Urothelium cell line (cell line): ENCODE data around the gene COX7A2.
A peak's percentile ranks its signal among the peaks of the same experiment; 100 is the strongest.

Experiments
- DNase-seq: peaks from one replicate; pipeline ENCODE4 v3.0.0; 2011; ENCODE audit warnings: low spot score, mixed read lengths
- FAIRE-seq: peaks from 2 replicates; lab custom pipeline; 2011; peaks lifted over from hg19 to GRCh38; lab: Jason Lieb, UNC

Gene COX7A2, protein sequence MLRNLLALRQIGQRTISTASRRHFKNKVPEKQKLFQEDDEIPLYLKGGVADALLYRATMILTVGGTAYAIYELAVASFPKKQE

DNA sequence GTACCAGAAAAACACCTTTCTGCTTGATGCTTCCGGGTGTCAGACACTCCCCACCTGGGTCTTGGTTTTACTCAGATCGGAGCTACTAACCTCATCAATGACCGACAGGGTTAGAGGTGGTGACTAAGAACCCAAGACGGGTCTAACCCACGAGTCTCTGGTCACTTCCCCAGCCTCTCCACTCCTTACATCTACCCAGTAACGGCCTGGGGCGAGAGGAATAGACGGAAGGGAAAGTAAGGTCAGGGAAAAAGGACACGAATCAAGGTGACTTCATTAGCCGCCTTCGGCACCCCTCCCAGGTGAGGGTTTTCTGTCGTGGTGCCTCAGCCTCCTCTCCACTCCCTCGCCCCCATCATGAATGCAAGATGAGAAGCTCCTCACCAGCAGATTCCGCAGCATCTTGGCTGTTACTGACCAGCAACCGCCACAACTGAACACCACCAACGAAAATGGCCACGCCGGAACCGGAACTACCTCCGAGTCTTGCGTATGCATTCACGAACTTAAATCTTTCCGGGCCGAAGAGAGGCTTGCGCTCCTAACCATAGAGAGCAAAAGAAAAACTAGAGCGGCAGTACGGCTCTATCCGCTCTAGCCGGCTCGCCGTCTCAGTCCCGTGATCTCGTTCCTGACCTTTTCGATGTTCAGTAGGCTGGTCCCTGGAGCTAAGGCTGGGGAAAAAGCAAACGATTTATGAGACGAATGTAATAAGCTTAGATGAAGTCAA, at the start of gene COX7A2:
Gene COX7A2 (minus strand): TSS at position 469 of the 730 bp plus-strand sequence. CDS start 67 bp downstream, at position 402.
- DNase-seq (peak; percentile 89), FAIRE-seq (peak; percentile 23)

DNA sequence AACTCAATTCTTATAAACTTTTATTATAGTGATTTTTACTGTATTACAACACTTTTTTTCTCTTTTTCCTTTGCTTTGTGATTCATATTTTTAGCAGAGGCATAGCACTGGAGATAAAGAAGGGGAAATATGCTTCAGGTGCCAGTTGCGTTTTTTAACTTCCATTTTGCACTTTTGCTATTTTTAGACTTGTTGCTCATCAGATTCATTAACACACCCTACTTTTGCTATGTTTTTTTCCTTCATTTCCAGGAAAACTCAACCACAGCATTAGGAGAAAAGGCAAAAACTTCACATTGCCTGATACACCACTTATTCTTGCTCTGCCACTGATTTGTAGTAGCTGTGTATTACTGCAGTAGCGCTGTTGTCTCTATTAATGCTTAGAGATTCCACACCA, 49.0 kb upstream of the COX7A2 start:
- FAIRE-seq (no peak), DNase-seq (no peak)

DNA sequence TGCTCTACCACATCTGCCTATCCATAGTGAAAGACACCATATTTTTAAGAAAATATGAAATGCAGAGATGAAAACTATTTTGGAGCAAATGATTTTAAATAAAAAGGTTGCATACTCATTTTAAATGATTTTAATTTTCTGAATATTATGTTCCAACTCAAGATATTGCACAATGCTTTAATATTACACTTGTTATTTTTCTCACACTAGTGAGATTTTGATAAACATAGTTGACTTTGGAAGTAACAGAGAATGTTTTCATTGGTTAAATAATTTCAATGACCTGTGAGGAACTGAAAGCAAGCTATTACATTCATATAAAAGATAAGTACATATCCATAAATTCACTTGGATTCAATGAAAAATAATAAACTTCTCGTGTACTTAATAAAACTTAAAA, 48.1 kb upstream of the COX7A2 start:
- FAIRE-seq: no peak
- no peak for DNase-seq

DNA sequence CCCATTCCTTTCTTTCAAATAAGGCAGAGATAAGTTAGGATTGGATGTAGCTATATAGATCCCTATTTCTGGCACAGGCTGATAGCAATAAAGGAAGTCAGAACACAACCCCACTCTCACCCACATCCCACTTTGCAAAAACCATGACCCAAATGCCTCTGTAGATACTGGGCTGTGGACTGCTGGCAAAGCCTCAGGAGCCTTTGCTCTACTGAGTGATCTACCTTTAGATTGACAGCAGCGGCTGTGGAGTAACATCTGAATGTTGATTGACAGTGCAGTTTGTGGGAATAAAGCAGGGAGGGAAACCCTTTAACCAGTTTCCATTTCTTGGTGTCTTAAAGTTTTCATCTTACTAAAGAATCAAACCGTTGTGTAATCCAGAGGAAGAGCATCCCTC, 47.7 kb upstream of the COX7A2 start:
- FAIRE-seq (no peak), DNase-seq (no peak)

DNA sequence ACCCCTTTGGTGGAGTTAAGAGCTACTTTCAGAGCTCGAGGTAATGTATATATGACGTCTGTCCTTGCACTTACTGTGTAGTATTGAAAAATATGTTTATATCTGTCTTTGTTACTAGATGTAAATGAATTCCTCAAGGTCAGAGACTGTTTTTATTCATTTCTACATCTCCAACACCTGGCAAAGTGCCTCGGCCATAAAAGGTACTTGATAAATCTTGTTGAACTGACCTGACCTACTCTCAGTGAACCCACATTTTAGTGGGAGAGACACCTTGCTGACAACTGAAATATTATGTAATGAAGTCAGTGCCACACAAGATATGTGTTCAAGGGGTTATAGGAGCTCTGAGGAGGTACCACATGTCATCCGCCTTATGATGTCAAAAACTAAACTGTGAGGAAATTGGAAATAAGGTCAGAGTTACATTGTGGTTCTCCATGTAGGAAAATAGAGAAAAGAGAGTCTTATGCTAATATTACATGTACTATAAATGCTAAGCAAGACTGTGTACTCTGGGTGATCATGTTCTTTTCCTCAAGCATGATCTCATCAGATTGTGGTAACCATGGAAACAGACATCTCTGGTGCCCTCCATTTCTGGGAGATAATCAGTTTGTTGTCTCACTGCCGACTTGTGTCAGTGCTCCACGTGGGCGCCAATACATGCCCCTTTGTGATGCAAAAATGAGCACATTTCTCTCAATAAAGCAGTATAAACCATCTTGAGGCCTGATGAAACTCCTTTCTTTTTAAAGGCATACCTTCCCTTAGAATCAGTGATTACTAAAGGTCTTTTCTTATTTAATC, 46.7 kb upstream of the COX7A2 start:
- no peak for FAIRE-seq
- DNase-seq: no peak

DNA sequence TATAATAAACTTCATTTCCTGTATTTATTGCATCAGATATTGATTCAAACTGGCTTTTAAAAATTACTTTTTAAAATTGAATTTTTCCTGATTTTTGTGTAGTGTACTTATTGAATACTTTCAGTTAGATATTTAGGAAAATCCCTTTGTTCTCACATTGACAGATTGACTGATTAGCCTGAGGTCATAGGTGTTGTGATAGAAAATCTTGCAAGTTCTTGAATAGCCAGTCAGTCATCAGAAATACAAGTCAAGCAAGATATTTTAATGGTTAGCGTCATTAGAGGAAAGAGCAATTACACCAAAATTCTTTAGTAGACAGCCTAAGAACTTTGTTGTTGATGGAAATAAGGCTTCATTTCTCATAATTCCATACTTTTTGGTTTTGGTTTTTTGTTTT, 44.4 kb upstream of the COX7A2 start:
- FAIRE-seq: no peak
- no peak for DNase-seq

DNA sequence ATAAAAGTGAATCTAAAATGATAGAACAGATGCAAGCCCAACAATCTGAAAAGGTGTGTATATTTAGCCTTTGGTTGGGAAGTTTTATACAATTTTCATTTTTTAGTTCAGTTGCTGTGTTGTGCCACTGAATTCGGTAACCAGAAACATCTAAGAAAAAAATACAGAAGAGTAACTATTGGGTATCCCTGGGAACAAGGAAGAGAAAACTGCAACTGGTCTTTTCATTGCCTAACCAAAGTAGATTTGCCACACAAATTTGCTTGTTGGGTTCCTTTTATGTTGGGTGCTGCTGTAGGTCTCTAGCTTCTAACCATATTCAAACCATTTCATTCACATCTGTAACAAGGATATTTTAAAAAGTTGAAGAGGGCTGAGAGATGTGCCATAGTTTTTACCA, 43.8 kb upstream of the COX7A2 start:
- FAIRE-seq: no peak
- DNase-seq: no peak

DNA sequence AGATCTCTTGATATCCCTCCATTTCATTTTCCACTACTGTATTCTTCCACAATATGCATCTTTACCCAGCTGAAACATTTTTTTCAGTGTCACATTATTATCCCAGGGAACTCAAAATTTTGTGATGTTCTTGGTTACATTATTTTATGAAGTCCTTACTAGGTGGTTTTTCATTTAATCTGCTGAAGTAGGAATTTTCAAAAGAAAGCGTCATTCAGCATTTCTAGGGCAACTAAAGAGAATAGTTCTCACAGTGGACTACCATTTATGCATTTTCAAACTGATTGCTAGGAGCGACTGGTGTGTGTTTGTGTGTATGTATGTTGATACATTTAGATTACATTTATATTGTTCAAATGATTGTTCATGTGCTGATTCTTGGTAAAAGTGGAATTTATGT, 43.4 kb upstream of the COX7A2 start:
- DNase-seq: no peak
- no peak for FAIRE-seq

DNA sequence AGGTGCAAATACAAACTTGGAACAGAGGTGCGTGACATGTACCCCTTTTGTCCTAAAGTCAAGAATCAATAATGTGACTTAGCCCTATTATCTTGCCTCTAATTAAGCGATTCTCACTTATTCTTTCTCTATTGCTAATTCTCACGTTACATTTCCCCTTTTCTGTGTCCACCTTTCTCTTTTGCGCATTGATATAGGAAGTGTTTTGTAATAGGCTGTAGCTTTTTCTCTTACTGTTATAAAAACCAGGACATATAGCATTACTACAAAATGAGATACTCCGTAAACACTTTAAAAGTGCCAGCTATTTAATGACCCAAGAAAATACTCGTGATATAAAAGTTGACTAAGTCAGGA, 41.7 kb upstream of the COX7A2 start:
- DNase-seq: no peak
- no peak for FAIRE-seq

DNA sequence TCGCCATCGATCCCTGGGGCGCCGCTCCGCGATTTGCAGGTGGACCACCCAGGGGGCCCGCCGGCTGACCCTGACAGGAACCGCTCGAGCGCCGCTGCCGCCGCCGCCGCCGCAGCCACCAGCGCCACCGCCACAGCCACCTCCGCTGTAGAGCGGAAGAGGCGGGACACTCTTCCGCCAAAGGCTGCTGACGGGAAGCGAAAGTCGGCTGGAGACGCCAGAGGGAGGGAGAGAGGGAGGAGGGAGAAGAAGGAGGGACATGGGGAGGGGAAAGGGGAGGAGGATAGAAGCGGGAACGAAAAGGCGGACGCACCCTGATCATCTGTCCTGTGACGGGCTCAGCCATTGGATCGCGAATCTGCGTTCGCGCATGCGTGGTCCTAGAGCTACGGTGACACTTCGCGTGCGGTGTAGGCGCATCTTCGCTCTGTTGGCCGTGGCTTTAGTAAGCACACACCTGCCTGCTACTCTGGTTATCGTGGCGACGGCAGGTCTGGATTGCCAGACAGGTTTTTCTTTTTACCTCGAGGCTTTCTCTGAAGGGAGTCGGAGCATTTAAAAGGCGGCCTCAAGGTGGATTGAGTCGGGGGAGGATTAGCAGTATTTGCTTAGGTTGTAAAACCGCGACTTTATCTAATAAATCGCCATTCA, 41.2 kb upstream of the COX7A2 start, which contains the start of gene TMEM30A:
Gene TMEM30A (minus strand): TSS at position 161 of the 651 bp plus-strand sequence. CDS start 154 bp downstream, at position 7.
- FAIRE-seq: peak; percentile 99
- peak; percentile 96 for DNase-seq

DNA sequence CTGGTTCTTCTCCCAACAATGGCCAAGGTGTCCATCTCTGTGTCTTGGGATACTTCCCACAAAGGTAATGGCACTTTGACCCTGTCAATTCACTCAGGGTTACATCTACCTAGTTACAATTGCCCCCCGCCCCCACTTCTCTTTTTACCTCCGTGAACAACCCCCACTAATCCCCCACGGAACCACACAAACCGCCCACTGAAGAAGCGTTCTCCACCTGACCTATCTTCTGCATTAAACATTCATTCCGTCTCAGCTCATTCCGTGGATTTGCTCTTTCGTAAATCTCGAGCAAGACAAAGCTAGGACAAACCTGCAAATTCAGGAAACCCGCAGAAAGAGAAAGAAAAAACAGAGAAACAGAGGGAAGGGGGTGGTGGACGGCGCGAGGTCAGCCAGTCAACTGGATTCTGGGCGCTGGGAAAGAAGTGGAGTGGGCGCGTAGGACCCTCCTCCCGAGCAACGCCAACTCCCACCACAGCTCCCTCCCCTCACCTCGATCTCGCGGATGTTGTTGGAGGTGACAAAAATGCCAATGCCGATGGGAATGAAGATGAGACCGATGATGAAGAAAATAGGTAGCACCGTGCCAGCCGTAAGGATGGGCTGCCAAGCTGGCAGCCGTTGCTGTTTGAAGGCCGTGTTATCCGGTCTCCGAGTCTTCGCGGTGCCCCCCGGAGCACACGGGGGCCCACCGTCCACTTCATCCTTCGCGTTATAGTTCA, 40.5 kb upstream of the COX7A2 start:
- FAIRE-seq (peak; percentile 9), DNase-seq (peak; percentile 23)

DNA sequence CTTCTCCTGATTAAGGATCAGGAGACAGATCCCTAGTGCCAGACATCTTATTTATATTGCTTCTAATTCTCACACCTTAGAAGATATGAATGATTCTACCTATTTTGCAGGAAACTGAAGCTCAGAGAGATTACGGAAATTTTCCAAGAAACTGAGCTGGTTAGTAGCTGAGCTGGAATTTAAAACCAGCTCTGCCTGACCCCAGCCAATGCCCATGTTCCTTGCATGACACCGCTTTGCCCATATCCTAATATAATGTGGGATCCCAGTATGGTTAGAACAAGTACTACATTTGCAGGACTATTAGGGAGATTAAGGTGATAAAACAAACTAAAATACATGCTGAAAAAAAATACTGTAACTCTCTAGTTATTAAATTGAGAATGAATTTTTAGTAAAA, 39.1 kb upstream of the COX7A2 start:
- DNase-seq (no peak), FAIRE-seq (no peak)

DNA sequence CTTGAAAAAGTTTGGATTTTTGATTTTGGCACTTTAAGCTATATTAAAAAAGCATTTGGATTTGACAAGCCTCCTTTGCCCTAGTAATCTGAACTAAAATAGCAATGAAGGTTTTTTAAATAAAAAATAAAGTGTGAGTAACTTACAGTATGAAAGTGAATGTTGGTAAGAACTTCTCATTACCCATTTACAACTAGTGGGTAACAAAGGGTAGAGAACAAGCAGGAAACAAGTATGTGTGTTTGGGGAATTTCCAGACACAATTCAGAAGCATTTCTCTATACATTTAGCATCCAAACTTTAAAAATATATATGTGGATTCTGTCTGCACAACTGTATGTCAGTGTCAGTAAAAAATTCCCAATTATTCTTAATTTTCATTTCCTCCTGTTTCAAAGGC, 38.1 kb upstream of the COX7A2 start:
- DNase-seq (no peak), FAIRE-seq (no peak)

DNA sequence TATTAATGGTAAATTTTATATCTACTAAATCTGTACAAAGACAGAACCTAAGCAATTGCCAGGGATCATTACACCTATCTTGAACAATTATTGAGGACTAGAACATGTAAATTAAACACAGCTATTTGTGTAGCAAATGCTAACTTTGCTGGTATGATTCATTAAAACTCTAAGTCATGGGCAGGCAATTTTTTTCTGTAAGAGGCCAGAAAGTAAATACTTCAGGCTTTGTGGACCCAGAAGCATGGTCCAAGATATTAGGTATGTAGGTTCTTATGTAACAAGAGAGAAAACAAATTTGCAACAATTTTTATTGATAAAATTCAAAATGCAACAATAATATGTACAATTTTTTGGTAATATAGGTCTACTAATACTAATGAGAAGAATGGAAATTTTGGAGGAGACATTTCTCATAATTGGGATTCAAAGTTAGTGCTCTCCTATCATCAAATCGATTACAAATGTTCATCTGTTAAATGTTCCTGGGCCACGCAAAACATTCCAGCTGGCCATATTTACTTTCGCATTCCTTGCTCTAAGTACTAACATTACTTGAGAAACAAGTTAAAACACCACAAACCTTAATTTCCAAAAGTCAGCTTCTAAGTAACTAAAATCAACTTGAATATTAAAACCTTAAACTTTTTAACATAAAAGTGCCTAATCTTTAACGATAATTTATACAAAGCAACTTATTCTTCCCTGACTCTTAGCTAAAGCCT, 36.7 kb upstream of the COX7A2 start:
- FAIRE-seq (no peak), DNase-seq (no peak)

DNA sequence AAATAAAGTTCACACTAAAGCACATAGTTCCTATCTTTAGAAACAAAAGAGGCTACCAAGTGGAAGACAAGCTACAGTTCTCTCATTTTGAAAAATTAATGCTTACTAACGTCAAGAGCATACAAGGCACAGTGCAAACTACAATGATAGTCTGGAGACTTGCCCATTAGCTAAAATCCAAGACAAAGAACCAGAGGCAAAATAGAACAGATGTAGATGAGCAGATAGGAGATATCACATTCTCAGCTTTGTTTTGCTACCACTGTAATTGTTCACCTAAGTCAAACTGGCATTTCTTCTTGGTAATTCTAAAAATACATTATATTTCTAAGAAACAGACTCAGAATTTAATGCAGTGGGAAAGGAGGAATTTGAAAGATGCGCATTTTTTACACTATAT, 35.8 kb upstream of the COX7A2 start:
- FAIRE-seq (no peak), DNase-seq (no peak)

DNA sequence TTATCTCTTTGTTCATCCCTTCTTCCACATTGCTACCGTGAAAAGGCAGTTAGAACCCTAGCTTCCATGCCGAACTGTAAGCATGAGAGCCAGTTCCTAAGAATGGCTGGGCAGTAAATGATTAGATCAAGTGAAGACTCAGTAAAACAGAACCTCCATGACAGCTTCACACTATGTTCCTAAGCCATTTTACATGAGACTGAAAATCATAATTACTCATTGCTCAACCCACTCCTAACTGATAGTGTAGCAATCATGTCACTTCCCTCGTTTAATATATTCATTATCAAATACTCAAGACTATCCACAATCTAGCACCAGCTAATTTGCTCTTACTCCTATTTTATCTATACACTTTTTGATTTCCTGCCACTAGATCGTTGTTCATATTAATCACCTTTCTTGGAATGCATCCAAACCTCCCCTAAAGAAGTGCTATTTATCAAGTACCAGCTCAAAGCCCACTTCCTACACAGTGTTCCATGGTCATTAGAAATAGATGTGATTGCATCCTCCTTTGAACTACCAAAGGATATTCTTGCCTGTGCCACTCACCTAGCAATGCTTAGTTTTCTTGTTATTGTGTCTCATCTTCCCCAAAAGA, 35.0 kb upstream of the COX7A2 start:
- FAIRE-seq (no peak), DNase-seq (no peak)

DNA sequence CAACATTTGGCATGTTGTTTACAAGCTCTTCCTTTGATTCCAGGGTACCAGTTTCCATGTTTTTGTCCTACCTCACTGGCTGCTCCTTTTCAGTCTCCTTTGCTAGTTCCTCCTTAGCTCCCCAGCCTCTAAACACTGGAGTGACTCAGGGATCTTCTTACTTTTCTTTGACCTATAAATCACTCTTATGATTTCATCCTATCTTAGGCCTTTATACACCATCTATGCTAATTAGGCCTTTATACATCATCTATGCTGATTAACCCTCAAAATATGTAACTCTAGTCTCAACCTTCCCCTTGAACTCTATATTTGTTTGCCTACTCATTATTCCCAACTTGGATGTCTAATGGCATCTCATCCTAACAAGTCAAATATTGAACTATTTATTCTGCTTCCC, 31.5 kb upstream of the COX7A2 start:
- no peak for DNase-seq
- FAIRE-seq: no peak

DNA sequence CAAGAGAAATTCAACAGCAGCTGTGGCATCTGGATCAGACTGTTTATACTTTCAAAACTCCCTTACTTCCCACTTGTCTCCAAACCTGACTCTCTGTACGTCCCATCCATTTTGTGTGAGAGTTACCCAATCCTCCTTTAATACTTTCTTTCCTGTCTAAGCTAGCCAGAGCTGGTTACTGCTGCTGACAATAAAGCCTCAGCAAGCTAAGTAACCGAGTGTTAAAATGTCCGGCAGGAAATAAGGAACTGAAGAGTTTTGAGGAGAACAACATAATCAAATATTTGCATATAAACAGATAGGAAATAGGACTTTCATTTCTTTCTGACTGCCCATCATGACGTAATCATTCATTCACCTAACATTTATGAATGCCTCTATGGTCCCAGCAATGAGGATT, 29.4 kb upstream of the COX7A2 start:
- DNase-seq: no peak
- no peak for FAIRE-seq

DNA sequence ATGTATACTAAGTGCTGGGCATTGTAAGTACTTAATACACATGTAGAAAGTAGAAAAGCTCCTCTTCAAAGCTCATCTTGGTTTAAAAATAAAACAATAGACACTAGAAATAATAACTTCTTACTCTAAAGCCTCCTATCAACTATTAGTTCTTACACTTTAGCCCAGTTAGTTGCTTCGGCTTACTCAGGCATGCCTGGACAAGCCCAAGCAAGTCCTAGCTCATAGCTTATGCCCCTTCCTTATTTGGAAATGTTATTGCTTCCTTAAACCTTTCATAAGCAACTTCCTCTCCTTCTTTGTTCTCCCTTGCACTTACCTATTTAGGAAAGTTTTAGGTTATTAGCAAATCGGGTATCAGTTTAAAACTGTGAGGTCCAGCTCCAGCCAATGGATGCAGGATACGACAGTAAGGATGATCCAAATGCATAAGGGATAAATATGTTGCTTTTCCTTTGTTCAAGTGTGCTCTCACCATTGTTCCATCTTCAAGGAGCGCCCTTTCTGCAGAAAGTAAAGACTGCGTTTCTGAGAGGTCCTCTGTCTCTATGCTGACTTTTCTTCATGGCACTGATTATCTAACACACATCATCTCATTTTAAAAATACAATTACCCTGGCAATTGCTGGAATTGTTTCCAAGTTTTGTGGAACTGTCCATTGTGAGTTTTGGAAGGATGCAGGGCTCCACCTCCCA, 28.7 kb upstream of the COX7A2 start:
- DNase-seq: no peak

More for the DNA sequence above, 28.7 kb upstream of the COX7A2 start:
- FAIRE-seq: no peak
